Panc1 (cell line): Measurements from ENCODE around the gene CCM2. TPM values are rescaled to one million over a fixed set of nuclear protein-coding genes. Genes with fewer than 3 reads are reported as not detected.

Experiments used
- ATAC-seq: fragments of 200-7000 bp; cut with Tn5 transposase; 2 replicates; pipeline ENCODE4 v1.9.1; 2020; ENCODE audit warnings: mild to moderate bottlenecking, moderate library complexity
- BruUV-seq: library from RNA; stranded (reverse); fragments of 400-500 nt; replicated peaks from 2 replicates; lab custom pipeline; 2021; lab: Mats Ljungman, UMichigan
- CTCF ChIA-PET: fragments of 300-600 bp; sonication (Branson Sonifier 250); formaldehyde crosslinking; loops from one replicate; lab custom pipeline; 2022; ENCODE audit warnings: antibody characterized with exemption; lab: Charles Lee
- POLR2A ChIA-PET: fragments of 300-600 bp; sonication (Branson Sonifier 250); formaldehyde crosslinking; loops from one replicate; lab custom pipeline; 2022; ENCODE audit warnings: antibody characterized with exemption; lab: Charles Lee
- DNase-seq: peaks from one replicate; pipeline ENCODE4 v3.0.0-alpha.2; 2010; ENCODE audit warnings: low read depth, low spot score
- H3K27ac ChIP-seq: 2 replicates; pipeline ENCODE4 v1.5.1; 2011; ENCODE audit warnings: mild to moderate bottlenecking, low read length, inconsistent platforms
- H3K27me3 ChIP-seq: fragments of 200-500 bp; sonication (Bioruptor generic); 2 replicates; pipeline ENCODE4 v1.6.0; 2014; ENCODE audit warnings: low read length, inconsistent platforms; ENCODE audit not compliant: control insufficient read depth, insufficient read depth
- H3K36me3 ChIP-seq: fragments of 200-500 bp; sonication (Bioruptor generic); 2 replicates; pipeline ENCODE4 v1.5.1; 2014; ENCODE audit warnings: inconsistent platforms, mild to moderate bottlenecking, low read length, moderate library complexity; ENCODE audit not compliant: control insufficient read depth, insufficient read depth
- H3K4me1 ChIP-seq: 2 replicates; pipeline ENCODE4 v1.5.1; 2011; ENCODE audit warnings: inconsistent platforms, mild to moderate bottlenecking, low read length, moderate library complexity; ENCODE audit not compliant: control insufficient read depth, insufficient read depth
- H3K4me3 ChIP-seq, 2 experiments: 2 replicates each; pipeline ENCODE4 v1.5.1; 2011 to 2012; ENCODE audit warnings: low read depth in 2 of 2, low read length in 2 of 2, mild to moderate bottlenecking in 2 of 2, inconsistent platforms in 1 of 2, moderate library complexity in 1 of 2
- H3K9me3 ChIP-seq: fragments of 200-500 bp; sonication (Bioruptor generic); 2 replicates; pipeline ENCODE4 v1.5.1; 2014; ENCODE audit warnings: low read depth, mild to moderate bottlenecking, inconsistent platforms, low read length, moderate library complexity; ENCODE audit not compliant: control insufficient read depth, insufficient read depth
- CTCF ChIP-seq: fragments of 450-650 bp; IDR thresholded peaks from 2 replicates; pipeline ENCODE4 v1.5.1; 2017; ENCODE audit warnings: mild to moderate bottlenecking
- POLR2AphosphoS5 ChIP-seq: IDR thresholded peaks from 2 replicates; pipeline ENCODE4 v1.6.1; 2012; ENCODE audit warnings: mild to moderate bottlenecking, low read depth, low read length, moderate library complexity
- REST ChIP-seq, 2 experiments: IDR thresholded peaks; 2 replicates each; pipeline ENCODE4 v1.6.1; 2011 to 2012; ENCODE audit warnings: low read depth in 2 of 2, control low read depth in 1 of 2, low read length in 1 of 2, mild to moderate bottlenecking in 1 of 2, moderate library complexity in 1 of 2; ENCODE audit not compliant: insufficient read depth in 1 of 2
- SIN3A ChIP-seq: IDR thresholded peaks from 2 replicates; pipeline ENCODE4 v1.6.1; 2012; ENCODE audit warnings: low read depth, mild to moderate bottlenecking, low read length, moderate library complexity, borderline replicate concordance; ENCODE audit not compliant: insufficient read depth
- TCF7L2 ChIP-seq: IDR thresholded peaks from 2 replicates; pipeline ENCODE4 v1.6.1; 2011; ENCODE audit warnings: mild to moderate bottlenecking, low read depth, low read length, inconsistent platforms
- in situ Hi-C: cut with HindIII; loops from 2 replicates; pipeline ENCODE4 v1.10.0; 2016; ENCODE audit warnings: low sequenced_read_pairs, low pct_unique_long_range_greater_than_20kb
- intact Hi-C: fragments of 100-400 bp; cut with micrococcal nuclease; formaldehyde crosslinking; loops from one replicate; pipeline ENCODE4 v1.10.0; 2022; ENCODE audit not compliant: unreplicated experiment
- total RNA-seq: library from RNA; stranded (reverse); gene quantifications from one replicate; pipeline ENCODE4 v1.2.1, GENCODE V29; 2021; ENCODE audit not compliant: unreplicated experiment

The CCM2 gene
- total RNA-seq, 1 experiment from 2014 or later = 97.1 TPM

- Histone ChIP-seq H3K4me3 (no peak overlapping the region), H3K4me1 (no peaks in the 10 kb centered on the region), H3K9me3 (no peaks in the 10 kb centered on the region), H3K27ac (no peak overlapping the region), H3K27me3 (no peaks in the 10 kb centered on the region), H3K36me3 (no peaks in the 10 kb centered on the region)
- ChIA-PET CTCF (no interaction called here), POLR2A (no interaction called here)
- in situ Hi-C loops = no loop called here
- no peak for DNase-seq
- intact Hi-C loops = no loop called here
- BruUV-seq = no TSS peak
- no peak for TF ChIP-seq CTCF
- TF ChIP-seq TCF7L2 = no peak
- TF ChIP-seq POLR2AphosphoS5 = no peak
- TF ChIP-seq REST (IDR thresholded peaks at IDR 0.05; ENCODE audit: insufficient read depth in 1 of 2, low read depth in 2 of 2, low read length in 1 of 2) = no peak
- TF ChIP-seq SIN3A = no peak
- ATAC-seq = no peak
Observed at GRCh38 chr7:45050198-45050597, 50.2 kb downstream of the CCM2 start.

GRCh38 chr7:45052011-45052410, 52.0 kb downstream of the CCM2 start:
- no peaks in the 10 kb centered on the region for H3K36me3 ChIP-seq
- no peak overlapping the region for H3K27ac ChIP-seq
- DNase-seq = no peak
- H3K4me1 ChIP-seq = no peaks in the 10 kb centered on the region
- in situ Hi-C loops = no loop called here
- TF ChIP-seq SIN3A = no peak
- no peak for TF ChIP-seq CTCF
- no peak for TF ChIP-seq TCF7L2
- TF ChIP-seq REST (IDR thresholded peaks at IDR 0.05; ENCODE audit: insufficient read depth in 1 of 2, low read depth in 2 of 2, low read length in 1 of 2) = no peak
- no peak for TF ChIP-seq POLR2AphosphoS5
- no peaks in the 10 kb centered on the region for H3K27me3 ChIP-seq
- no peaks in the 10 kb centered on the region for H3K9me3 ChIP-seq
- ChIA-PET POLR2A (interaction anchor here (0.5 kb wide), 1 partner anchor 533 kb away, joined by 16 read pairs; no protein-coding TSS in a partner anchor), CTCF (no interaction called here)
- BruUV-seq = no TSS peak
- H3K4me3 ChIP-seq = no peak overlapping the region
- intact Hi-C loops = no loop called here
- ATAC-seq = no peak
